HK-2 (cell line): ENCODE results near the gene DPYSL5.

Experiments
- DNase-seq: peaks from one replicate; pipeline ENCODE4 v3.0.0-alpha.2; 2018; ENCODE audit not compliant: unreplicated experiment

The DPYSL5 gene

DNA sequence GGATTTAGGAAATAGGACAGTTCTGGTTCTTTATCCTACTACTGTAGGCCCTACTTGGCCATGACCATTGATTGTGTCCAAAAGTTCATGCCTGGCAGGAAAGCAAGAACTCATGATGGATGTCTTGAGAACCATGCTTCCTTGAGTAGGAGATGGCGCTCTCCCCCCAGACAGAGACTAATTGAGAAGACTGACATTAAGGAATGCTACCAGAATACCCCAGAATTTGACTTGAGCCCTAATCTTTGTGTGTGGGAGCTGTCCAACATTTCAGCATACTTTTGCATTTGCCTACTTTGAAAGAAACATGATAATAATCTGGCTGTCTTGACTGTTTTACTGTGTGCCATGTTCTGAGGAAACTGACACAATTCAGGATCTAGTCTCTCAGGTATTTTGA is 145.8 kb downstream of the DPYSL5 start:
- DNase-seq = no peak

- no peak for DNase-seq
Measured at GRCh38 chr2:26994983-26995382, 147.1 kb downstream of the DPYSL5 start.

GRCh38 chr2:26997394-26997793 is 149.5 kb downstream of the DPYSL5 start:
- no peak for DNase-seq

DNA sequence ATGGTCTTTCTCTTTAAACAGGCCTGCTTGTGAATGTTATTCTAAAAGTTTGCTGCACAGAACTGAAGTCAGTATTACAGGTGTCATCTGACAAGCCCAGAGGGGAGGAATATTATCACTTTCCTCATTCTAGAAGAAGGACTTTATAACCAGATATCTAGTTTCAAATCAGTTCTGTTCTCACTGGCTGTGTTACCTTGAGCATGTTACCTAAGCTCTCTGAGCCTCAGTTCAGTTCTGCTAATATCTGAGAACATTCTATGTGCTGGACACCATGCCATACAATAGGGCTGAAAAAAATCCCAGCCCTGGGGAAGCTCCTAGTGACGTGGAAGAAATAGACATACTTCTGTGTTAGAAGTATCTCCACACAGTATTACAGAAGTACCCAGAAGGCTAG is 150.4 kb downstream of the DPYSL5 start:
- DNase-seq = no peak
